GM12878 (cell line): ENCODE measurements around the gene IRF2.

Experiments used
- CBFB ChIP-seq: IDR thresholded peaks from 2 replicates; pipeline ENCODE4 v1.6.1; 2016; ENCODE audit warnings: antibody characterized with exemption, low read depth
- CTCF ChIP-seq, 3 experiments: IDR thresholded peaks in 2 of 3; conservative IDR thresholded peaks in 1 of 3; 2 replicates each; pipeline ENCODE4 v1.5.1; 2011; ENCODE audit warnings: low read depth in 3 of 3, low read length in 3 of 3, mild to moderate bottlenecking in 3 of 3, control low read depth in 2 of 3, moderate library complexity in 2 of 3, inconsistent platforms in 1 of 3, mixed read lengths in 1 of 3; ENCODE audit not compliant: control insufficient read depth in 2 of 3, insufficient read depth in 1 of 3; ENCODE audit errors: extremely low read depth in 1 of 3
- RAD51 ChIP-seq: fragments of 450-650 bp; IDR thresholded peaks from 2 replicates; pipeline ENCODE4 v1.6.1; 2016; ENCODE audit warnings: moderate library complexity, mild to moderate bottlenecking, inconsistent platforms
- STAT1 ChIP-seq: fragments of 450-650 bp; conservative IDR thresholded peaks from 2 replicates; pipeline ENCODE4 v1.6.1; 2014; ENCODE audit warnings: antibody characterized with exemption, mild to moderate bottlenecking

DNA sequence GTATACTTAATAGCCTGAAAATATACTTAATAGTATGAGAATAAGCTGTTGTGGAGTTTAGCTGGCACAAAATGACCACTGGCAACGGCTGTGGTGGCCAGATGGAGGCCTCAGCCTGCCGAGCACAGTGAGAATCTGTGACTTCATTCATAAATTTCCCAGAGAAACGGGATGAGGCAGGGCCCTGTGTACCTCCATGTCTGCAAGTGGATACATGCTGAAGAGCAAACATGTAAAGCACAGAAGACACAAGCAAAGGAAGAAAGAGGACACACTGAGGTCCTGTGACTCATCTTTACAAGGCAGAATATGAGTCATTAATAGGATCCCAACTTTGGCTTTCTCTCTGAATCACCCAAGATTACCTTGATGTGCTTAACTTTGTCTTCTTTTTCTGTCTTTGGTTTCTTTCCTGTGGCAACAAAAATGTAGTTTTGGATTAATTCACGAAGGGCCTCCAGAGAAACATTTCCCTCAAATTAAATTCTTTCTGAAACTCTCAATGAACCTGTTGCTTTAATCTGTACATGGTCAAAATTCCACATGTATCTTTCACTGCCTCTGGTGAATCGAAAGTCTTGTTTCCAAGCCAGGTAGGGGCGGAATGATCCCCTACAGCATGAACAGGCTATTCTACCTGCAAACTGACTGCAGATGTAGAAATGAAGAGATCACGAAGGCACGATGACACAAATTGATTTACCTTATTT lies 56.4 kb downstream of the IRF2 start:
- TF ChIP-seq STAT1, result no peak
- TF ChIP-seq CTCF (IDR thresholded peaks at IDR 0.05 in 2 of 3, conservative IDR thresholded peaks at IDR 0.05 in 1 of 3; ENCODE audit: control insufficient read depth in 2 of 3, extremely low read depth in 1 of 3, insufficient read depth in 1 of 3, low read depth in 3 of 3, low read length in 3 of 3), result no peak
- TF ChIP-seq RAD51, result no peak
- no peak for TF ChIP-seq CBFB
